Vagina (tissue), 2 donors: ENCODE measurements around the gene MESP2.

ENCODE experiments used
- POLR2AphosphoS5 ChIP-seq, 2 donors: sonication (generic); formaldehyde crosslinking; IDR thresholded peaks; one replicate each; pipeline ENCODE4 v1.9.0; 2017; ENCODE audit warnings: antibody characterized with exemption in 2 of 2, mild to moderate bottlenecking in 2 of 2, low read depth in 1 of 2; ENCODE audit not compliant: insufficient read depth in 1 of 2
- TF ChIP-seq, protein P1 (sequence below), 3 experiments: fragments of 450-650 bp in 2 of 3; fragments of 200-600 bp in 1 of 3; sonication (generic) in 1 of 3; IDR thresholded peaks; one replicate each; pipeline ENCODE4 v1.5.1; 2017 to 2019; ENCODE audit warnings: antibody characterized with exemption in 3 of 3, mild to moderate bottlenecking in 2 of 3, moderate library complexity in 2 of 3

DNA sequence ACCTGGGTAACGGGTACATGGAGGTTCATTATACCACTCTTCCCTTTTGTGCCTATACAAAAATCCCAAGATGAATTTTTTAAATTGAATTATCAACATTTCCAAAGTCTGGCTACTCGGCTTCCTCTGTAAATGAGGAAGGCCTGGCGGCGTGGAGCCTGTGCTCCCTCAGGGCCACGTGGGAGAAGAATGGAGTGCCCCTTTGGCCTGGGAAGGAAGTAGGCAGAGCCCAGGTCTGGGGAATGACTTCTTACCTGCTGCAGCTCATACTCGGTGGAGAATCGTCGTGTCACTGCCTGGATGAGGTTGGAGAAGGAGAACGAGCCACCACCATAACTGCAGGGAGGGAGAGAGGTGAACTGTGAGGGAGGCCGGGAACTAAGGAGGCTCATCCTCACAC is 14.1 kb downstream of the MESP2 start:
- TF ChIP-seq, protein P1, sequence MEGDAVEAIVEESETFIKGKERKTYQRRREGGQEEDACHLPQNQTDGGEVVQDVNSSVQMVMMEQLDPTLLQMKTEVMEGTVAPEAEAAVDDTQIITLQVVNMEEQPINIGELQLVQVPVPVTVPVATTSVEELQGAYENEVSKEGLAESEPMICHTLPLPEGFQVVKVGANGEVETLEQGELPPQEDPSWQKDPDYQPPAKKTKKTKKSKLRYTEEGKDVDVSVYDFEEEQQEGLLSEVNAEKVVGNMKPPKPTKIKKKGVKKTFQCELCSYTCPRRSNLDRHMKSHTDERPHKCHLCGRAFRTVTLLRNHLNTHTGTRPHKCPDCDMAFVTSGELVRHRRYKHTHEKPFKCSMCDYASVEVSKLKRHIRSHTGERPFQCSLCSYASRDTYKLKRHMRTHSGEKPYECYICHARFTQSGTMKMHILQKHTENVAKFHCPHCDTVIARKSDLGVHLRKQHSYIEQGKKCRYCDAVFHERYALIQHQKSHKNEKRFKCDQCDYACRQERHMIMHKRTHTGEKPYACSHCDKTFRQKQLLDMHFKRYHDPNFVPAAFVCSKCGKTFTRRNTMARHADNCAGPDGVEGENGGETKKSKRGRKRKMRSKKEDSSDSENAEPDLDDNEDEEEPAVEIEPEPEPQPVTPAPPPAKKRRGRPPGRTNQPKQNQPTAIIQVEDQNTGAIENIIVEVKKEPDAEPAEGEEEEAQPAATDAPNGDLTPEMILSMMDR (IDR thresholded peaks at IDR 0.05) = no peak
- TF ChIP-seq POLR2AphosphoS5 (IDR thresholded peaks at IDR 0.05; ENCODE audit: insufficient read depth in 1 of 2, low read depth in 1 of 2) = no peak
